GM19467 (cell line): ENCODE results near the gene IRF2BPL.

Experiments
- ATAC-seq: cut with Tn5 transposase; IDR thresholded peaks from one replicate; pipeline ENCODE4 v1.9.1; 2021; ENCODE audit warnings: mild to moderate bottlenecking, moderate library complexity; ENCODE audit not compliant: unreplicated experiment

Gene IRF2BPL

GRCh38 chr14:77014734-77015133 lies 13.8 kb downstream of the IRF2BPL start:
- no peak for ATAC-seq

GRCh38 chr14:77014004-77014604 lies 14.4 kb downstream of the IRF2BPL start:
- no peak for ATAC-seq

GRCh38 chr14:77012193-77012765 lies 16.2 kb downstream of the IRF2BPL start:
- ATAC-seq = no peak

- no peak for ATAC-seq
These were observed 17.3 kb downstream of the IRF2BPL start for GRCh38 chr14:77011245-77011644.

GRCh38 chr14:77009014-77009413 lies 19.5 kb downstream of the IRF2BPL start:
- no peak for ATAC-seq

GRCh38 chr14:77008541-77008940 lies 20.0 kb downstream of the IRF2BPL start:
- no peak for ATAC-seq

GRCh38 chr14:77007975-77008421 lies 20.5 kb downstream of the IRF2BPL start:
- ATAC-seq = no peak

- ATAC-seq = no peak
These were observed 21.1 kb downstream of the IRF2BPL start for GRCh38 chr14:77007183-77007974.

GRCh38 chr14:77006132-77006531 lies 22.4 kb downstream of the IRF2BPL start:
- no peak for ATAC-seq

GRCh38 chr14:77005559-77005958 lies 22.9 kb downstream of the IRF2BPL start:
- no peak for ATAC-seq

- ATAC-seq = no peak
These were observed 23.6 kb downstream of the IRF2BPL start for GRCh38 chr14:77004711-77005460.

GRCh38 chr14:77003960-77004710 lies 24.4 kb downstream of the IRF2BPL start:
- ATAC-seq = no peak

GRCh38 chr14:77002889-77003288 lies 25.6 kb downstream of the IRF2BPL start:
- ATAC-seq = no peak

GRCh38 chr14:77002335-77002734 lies 26.2 kb downstream of the IRF2BPL start:
- no peak for ATAC-seq

- ATAC-seq = no peak
These were observed 27.9 kb downstream of the IRF2BPL start for GRCh38 chr14:77000340-77001270.

GRCh38 chr14:76998910-76999309 lies 29.6 kb downstream of the IRF2BPL start:
- no peak for ATAC-seq

GRCh38 chr14:76997257-76997970 lies 31.1 kb downstream of the IRF2BPL start:
- ATAC-seq = no peak

- no peak for ATAC-seq
These were observed 31.9 kb downstream of the IRF2BPL start for GRCh38 chr14:76996563-76997146.
